K562 (cell line): Measurements from ENCODE around the gene CDHR1. TPM values are rescaled to one million over a fixed set of nuclear protein-coding genes. Genes with fewer than 3 reads are reported as not detected.

Source experiments
- ARHGAP35 ChIP-seq: fragments of 450-650 bp; IDR thresholded peaks from 2 replicates; pipeline ENCODE4 v1.6.1; 2018; ENCODE audit not compliant: partially characterized antibody
- E2F3 ChIP-seq: fragments of 250-450 bp; sonication (Bioruptor Pico); IDR thresholded peaks from 2 replicates; pipeline ENCODE4 v1.4.0; 2020; ENCODE audit warnings: mild to moderate bottlenecking
- ERF ChIP-seq: fragments of 450-650 bp; formaldehyde crosslinking; IDR thresholded peaks from 2 replicates; pipeline ENCODE4 v1.4.0; 2020; ENCODE audit warnings: mild to moderate bottlenecking, mixed read lengths
- ETS2 ChIP-seq: IDR thresholded peaks from 2 replicates; pipeline ENCODE4 v1.6.1; 2016; ENCODE audit warnings: borderline replicate concordance, missing genetic modification characterization, mild to moderate bottlenecking, moderate library complexity, missing compliant biosample characterization; ENCODE audit not compliant: poor library complexity, severe bottlenecking
- FUS ChIP-seq: fragments of 200-400 bp; formaldehyde crosslinking; optimal IDR thresholded peaks from 2 replicates; pipeline ENCODE3; 2017; ENCODE audit warnings: low read depth, low read length
- HDAC1 ChIP-seq, 2 experiments: fragments of 450-650 bp; IDR thresholded peaks; 2 replicates each; pipeline ENCODE4 v1.6.1; 2016 to 2017; ENCODE audit warnings: inconsistent platforms in 1 of 2, mild to moderate bottlenecking in 1 of 2, moderate library complexity in 1 of 2
- HNRNPLL ChIP-seq: fragments of 200-400 bp; formaldehyde crosslinking; IDR thresholded peaks from 2 replicates; pipeline ENCODE4 v1.6.1; 2017; ENCODE audit warnings: low read length, low read depth, mild to moderate bottlenecking; ENCODE audit not compliant: poor library complexity, severe bottlenecking
- KDM1A ChIP-seq, 2 experiments: fragments of 450-650 bp; IDR thresholded peaks; 2 replicates each; pipeline ENCODE4 v1.6.1; 2016; ENCODE audit warnings: mild to moderate bottlenecking in 2 of 2
- PBX2 ChIP-seq, 2 experiments: IDR thresholded peaks in 1 of 2; conservative IDR thresholded peaks in 1 of 2; 2 replicates each; pipeline ENCODE4 v1.6.1; 2016; ENCODE audit warnings: low read depth in 2 of 2, mild to moderate bottlenecking in 1 of 2, missing compliant biosample characterization in 1 of 2, missing genetic modification characterization in 1 of 2, moderate library complexity in 1 of 2
- POLR3A ChIP-seq: IDR thresholded peaks from 2 replicates; pipeline ENCODE4 v1.6.1; 2011; ENCODE audit warnings: borderline replicate concordance, mild to moderate bottlenecking, moderate library complexity; ENCODE audit not compliant: insufficient read length, insufficient read depth; ENCODE audit errors: extremely low read depth
- VEZF1 ChIP-seq: fragments of 200-800 bp; sonication (Bioruptor generic); IDR thresholded peaks from 2 replicates; pipeline ENCODE4 v1.6.1; 2017; ENCODE audit warnings: missing genetic modification characterization, missing compliant biosample characterization
- ZNF318 ChIP-seq, 2 experiments: fragments of 450-650 bp; IDR thresholded peaks; 2 replicates each; pipeline ENCODE4 v1.6.1; 2016; ENCODE audit warnings: mild to moderate bottlenecking in 2 of 2, borderline replicate concordance in 1 of 2, low read depth in 1 of 2, moderate library complexity in 1 of 2
- polyA plus RNA-seq, 8 experiments: library from polyadenylated mRNA; depleted of rRNA in 4 of 8; stranded (reverse) in 5 of 8; unstranded in 3 of 8; fragments of >200 nt; fragmentation: Nextera tagmentation in 2 of 8; fragmentation: Illumina TruSeq in 1 of 8; extraction: Ambion mirVana in 2 of 8; extraction: Trizol in 1 of 8; gene quantifications; 2 replicates each; pipeline versions ENCODE4 v1.2.1 to v1.2.3, GENCODE V29; 2011 to 2014; ENCODE audit warnings: inconsistent platforms in 1 of 8, missing spikeins in 1 of 8
- total RNA-seq, 7 experiments: library from RNA; depleted of rRNA in 6 of 7; stranded (reverse); fragments of >200 nt in 6 of 7; fragmentation: Illumina TruSeq in 2 of 7; extraction: Trizol in 2 of 7; gene quantifications; 2 replicates each; pipeline versions ENCODE4 v1.2.1 to v1.2.3, GENCODE V29; 2011 to 2021; ENCODE audit warnings: low replicate concordance in 1 of 7

Gene CDHR1
- total and polyA plus RNA-seq, 9 of the 15 experiments (the other 6 are each of a cell fraction or from before 2014, with no cell fraction given), result 0.03 to 0.99 (median 0.20) TPM

- TF ChIP-seq ZNF318 (IDR thresholded peaks at IDR 0.05; ENCODE audit: borderline replicate concordance in 1 of 2, low read depth in 1 of 2) (no peak), ETS2 (tag) (no peak), KDM1A (IDR thresholded peaks at IDR 0.05) (no peak), POLR3A (no peak), FUS (no peak), HDAC1 (IDR thresholded peaks at IDR 0.05) (no peak), ARHGAP35 (no peak), VEZF1 (CRISPR knock-in tag) (no peak), PBX2 (CRISPR knock-in tag; IDR thresholded peaks at IDR 0.05; ENCODE audit: low read depth) (no peak), PBX2 (tag; conservative IDR thresholded peaks at IDR 0.05; ENCODE audit: low read depth) (peak; percentile 58), E2F3 (CRISPR knock-in tag) (no peak), ERF (CRISPR knock-in tag) (no peak), HNRNPLL (no peak)
Measured at GRCh38 chr10:84254552-84255478, 60.5 kb downstream of the CDHR1 start (continued).
